Motor neuron (in vitro differentiated cells): ENCODE results near the gene ATG2A. TPM values are rescaled to one million over a fixed set of nuclear protein-coding genes. Genes with fewer than 3 reads are reported as not detected.

Experiments
- ATAC-seq, 8 experiments: fragments of 200-7000 bp; cut with Tn5 transposase; replicated peaks in 6 of 8; 2 replicates each; pipeline ENCODE4 v1.8.0; 2021; ENCODE audit warnings: mild to moderate bottlenecking in 8 of 8, moderate library complexity in 8 of 8
- H3K27ac ChIP-seq, 2 donors: fragments of 250-450 bp; sonication (Bioruptor Pico); 2 replicates each; pipeline ENCODE4 v1.9.0; 2021; ENCODE audit warnings: antibody characterized with exemption in 2 of 2, mild to moderate bottlenecking in 2 of 2, moderate library complexity in 1 of 2
- H3K4me1 ChIP-seq, 2 donors: fragments of 250-450 bp; sonication (Bioruptor Pico); replicated peaks in 1 of 2; 2 replicates each; pipeline ENCODE4 v1.6.1; 2021; ENCODE audit warnings: antibody characterized with exemption in 2 of 2, mild to moderate bottlenecking in 2 of 2, moderate library complexity in 1 of 2
- H3K4me3 ChIP-seq, 5 donors: fragments of 250-450 bp; sonication (Bioruptor Pico); 2 replicates each; pipeline ENCODE4 v1.9.0; 2021; ENCODE audit warnings: antibody characterized with exemption in 5 of 5, mild to moderate bottlenecking in 5 of 5, moderate library complexity in 4 of 5
- WGBS, 10 experiments: fragments of 450-650 bp; shearing (Covaris generic); methylation state at CpG; one replicate each; pipeline ENCODE4 v1.0.0; 2022; 5-methylcytosine and 5-hydroxymethylcytosine counted together
- in situ Hi-C, 9 experiments: fragments of 400-800 bp; cut with MboI; loops; one replicate each; pipeline ENCODE4 v1.15.0; 2021; ENCODE audit warnings: low sequenced_read_pairs in 9 of 9, low pct_unique_long_range_greater_than_20kb in 2 of 9; ENCODE audit not compliant: unreplicated experiment in 9 of 9
- total RNA-seq, 8 experiments: library from RNA; unstranded; fragments of 300-600 nt; gene quantifications; 2 replicates each; pipeline versions ENCODE4 v1.2.3 to v1.2.4, GENCODE V29; 2022

ATG2A gene
- total RNA-seq, 8 experiments from 2014 or later: 4.9 to 37.2 (median 9.6) TPM

DNA sequence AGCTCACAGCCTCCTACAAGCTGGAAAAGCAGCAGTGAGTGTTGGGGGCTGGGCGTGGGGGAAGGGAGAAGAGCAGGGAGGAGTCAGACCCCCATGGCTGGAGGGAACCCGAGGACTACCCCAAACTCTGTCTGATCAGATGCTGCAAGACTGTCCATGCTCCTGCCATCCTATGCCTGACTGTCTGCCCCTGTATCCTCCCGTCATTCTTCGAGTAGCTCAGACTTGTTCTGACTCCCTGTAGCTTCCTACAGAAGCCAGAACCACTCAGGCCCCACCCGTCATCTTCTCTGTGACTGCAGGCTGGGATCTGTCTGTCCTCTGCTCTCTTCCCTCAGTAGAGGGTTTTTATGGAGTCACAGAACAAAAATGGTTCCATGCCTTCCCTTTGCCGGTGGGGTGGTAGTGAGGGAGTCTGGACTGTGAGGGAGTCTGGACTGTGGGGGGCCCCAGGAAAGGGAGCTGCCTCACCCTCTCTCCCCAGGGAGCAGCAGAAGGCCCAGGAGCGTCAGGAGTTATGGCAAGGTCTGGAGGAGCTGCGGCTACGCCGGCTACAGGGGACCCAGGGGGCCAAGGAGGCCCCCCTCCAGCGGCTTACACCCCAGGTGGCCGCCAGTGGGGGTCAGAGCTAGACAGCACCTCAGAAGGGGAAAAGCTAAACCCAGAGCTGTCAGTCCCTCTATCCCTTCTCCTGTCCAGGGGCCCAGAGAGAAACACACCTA is 16.4 kb upstream of the ATG2A start:
- in situ Hi-C loops: no loop called here
- peak in 4 of 8 experiments; percentile 20 to 25 (median 24) for ATAC-seq
- H3K4me1 ChIP-seq: no peaks in the 10 kb centered on the region
- no peak overlapping the region for H3K4me3 ChIP-seq
- 33 to 100% (median 84%) methylated on average over 1 to 9 of the region's 12 CpGs; no CpG with 5 or more reads in 2 of the 10 experiments for WGBS, 10 experiments
- no peak overlapping the region for H3K27ac ChIP-seq

- Histone ChIP-seq H3K4me1 (no peaks in the 10 kb centered on the region), H3K4me3 (no peak overlapping the region), H3K27ac (no peak overlapping the region)
- in situ Hi-C loops: no loop called here
- ATAC-seq: no peak
- 64 to 100% (median 80%) methylated on average over 1 to 4 of the region's 5 CpGs; no CpG with 5 or more reads in 2 of the 10 experiments for WGBS, 10 experiments
Measured at GRCh38 chr11:64932324-64932723, 15.3 kb upstream of the ATG2A start.

GRCh38 chr11:64931290-64931689 is 14.3 kb upstream of the ATG2A start:
- in situ Hi-C loops: no loop called here

GRCh38 chr11:64930340-64930739 is 13.3 kb upstream of the ATG2A start:
- WGBS, 10 experiments: 94 to 100% (median 100%) methylated on average over 1 to 4 of the region's 6 CpGs; no CpG with 5 or more reads in 4 of the 10 experiments
- Histone ChIP-seq H3K4me1 (peaks cover 5 to 9% of the 10 kb centered on the region in 2 donors), H3K4me3 (no peak overlapping the region), H3K27ac (no peak overlapping the region)
- in situ Hi-C loops: no loop called here
- ATAC-seq: no peak

More at GRCh38 chr11:64931290-64931689, 14.3 kb upstream of the ATG2A start:
- H3K4me3 ChIP-seq: no peak overlapping the region
- H3K27ac ChIP-seq: no peak overlapping the region
- no peaks in the 10 kb centered on the region for H3K4me1 ChIP-seq
- ATAC-seq: no peak
- WGBS, 10 experiments: 78 to 100% (median 83%) methylated on average over 1 to 5 of the region's 7 CpGs; no CpG with 5 or more reads in 5 of the 10 experiments

DNA sequence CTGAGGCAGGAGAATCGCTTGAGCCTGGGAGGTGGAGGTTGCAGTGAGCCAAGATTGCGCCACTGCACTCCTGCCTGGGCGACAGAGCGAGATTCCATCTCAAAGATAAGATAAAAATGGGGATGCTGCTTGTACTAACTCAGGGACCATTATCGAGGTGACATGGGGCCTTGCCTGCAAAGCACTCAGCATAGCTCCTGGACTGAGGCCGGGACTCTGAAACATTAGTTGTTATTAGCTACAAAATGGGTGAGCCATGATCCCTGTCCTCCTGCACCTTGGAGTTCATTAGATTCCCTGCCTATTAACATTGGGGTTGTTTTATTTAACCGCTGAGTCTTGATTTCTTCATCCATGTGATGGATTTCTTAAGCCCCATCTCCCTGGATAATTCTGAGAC is 12.6 kb upstream of the ATG2A start:
- 76 to 100% (median 98%) methylated on average over 1 to 5 of the region's 7 CpGs; no CpG with 5 or more reads in 4 of the 10 experiments for WGBS, 10 experiments
- ATAC-seq: no peak
- Histone ChIP-seq H3K27ac (no peak overlapping the region), H3K4me1 (peaks cover 8 to 10% of the 10 kb centered on the region in 2 donors), H3K4me3 (no peak overlapping the region)
- in situ Hi-C loops: no loop called here

GRCh38 chr11:64928957-64929356 is 11.9 kb upstream of the ATG2A start:
- 67 to 100% (median 87%) methylated on average over 1 to 2 of the region's 2 CpGs; no CpG with 5 or more reads in 3 of the 10 experiments for WGBS, 10 experiments
- peaks cover 8 to 10% of the 10 kb centered on the region in 2 donors for H3K4me1 ChIP-seq
- ATAC-seq: no peak
- in situ Hi-C loops: no loop called here
- H3K4me3 ChIP-seq: no peak overlapping the region
- H3K27ac ChIP-seq: no peak overlapping the region

- Histone ChIP-seq H3K27ac (no peak overlapping the region), H3K4me3 (no peak overlapping the region), H3K4me1 (peaks cover 11 to 14% of the 10 kb centered on the region in 2 donors)
- in situ Hi-C loops: no loop called here
- ATAC-seq: no peak
- 73 to 100% methylated on average over 1 to 6 of the region's 22 CpGs; no CpG with 5 or more reads in 8 of the 10 experiments for WGBS, 10 experiments
Measured at GRCh38 chr11:64926689-64927088, 9.7 kb upstream of the ATG2A start.

DNA sequence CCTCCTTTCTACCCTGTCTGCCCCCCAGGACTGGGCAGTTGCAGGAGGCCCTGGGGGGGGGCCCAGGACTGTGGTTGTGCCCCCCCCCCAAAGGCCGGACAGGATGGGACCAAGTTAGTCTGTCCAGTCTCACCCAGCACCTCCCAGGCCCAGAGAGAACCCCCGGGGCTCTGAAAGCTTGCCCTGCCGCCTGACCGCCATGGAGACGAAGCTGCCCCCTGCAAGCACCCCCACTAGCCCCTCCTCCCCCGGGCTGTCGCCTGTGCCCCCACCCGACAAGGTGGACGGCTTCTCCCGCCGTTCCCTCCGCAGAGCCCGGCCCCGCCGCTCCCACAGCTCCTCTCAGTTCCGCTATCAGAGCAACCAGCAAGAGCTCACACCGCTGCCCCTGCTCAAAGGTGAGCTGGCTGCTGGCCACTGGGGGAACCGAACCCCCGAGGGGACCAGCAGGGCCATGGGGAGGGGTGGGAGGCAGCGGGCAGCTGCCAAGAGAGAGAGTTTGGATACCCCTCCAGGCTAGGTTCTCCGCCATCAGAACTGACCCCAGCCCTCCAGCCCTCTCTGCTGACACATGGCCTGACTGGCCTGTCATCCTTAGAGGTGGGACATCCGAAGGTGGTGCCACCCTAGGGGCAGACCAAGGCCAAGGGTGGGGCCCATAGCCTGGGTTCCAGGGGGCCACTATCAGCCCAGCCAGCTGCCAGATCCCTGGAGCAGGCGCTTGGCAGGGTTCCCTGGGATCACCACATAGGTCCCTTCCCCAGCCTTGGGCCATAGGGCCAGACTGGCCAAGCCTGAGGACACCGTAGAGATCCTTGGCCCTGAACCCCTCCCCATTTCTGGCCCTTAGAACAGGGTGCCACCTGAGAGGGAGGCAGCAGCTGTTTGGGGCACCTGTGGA is 8.8 kb upstream of the ATG2A start:
- WGBS, 10 experiments: 70 to 100% (median 80%) methylated on average over 1 to 2 of the region's 24 CpGs; no CpG with 5 or more reads in 7 of the 10 experiments
- peaks cover 11 to 14% of the 10 kb centered on the region in 2 donors for H3K4me1 ChIP-seq
- peak overlapping the region; percentile 54 to 100 (median 74) for H3K4me3 ChIP-seq
- no peak for ATAC-seq
- H3K27ac ChIP-seq: no peak overlapping the region
- in situ Hi-C loops: no loop called here

GRCh38 chr11:64924910-64925284 is 7.9 kb upstream of the ATG2A start:
- peak; percentile 1 to 9 (median 4) for ATAC-seq
- peaks cover 11 to 14% of the 10 kb centered on the region in 2 donors for H3K4me1 ChIP-seq
- H3K27ac ChIP-seq: peak overlapping the region; percentile 7 to 78
- WGBS, 10 experiments: no CpG with 5 or more reads among the region's 24 CpGs
- peak overlapping the region; percentile 54 to 100 (median 74) for H3K4me3 ChIP-seq
- in situ Hi-C loops: no loop called here

DNA sequence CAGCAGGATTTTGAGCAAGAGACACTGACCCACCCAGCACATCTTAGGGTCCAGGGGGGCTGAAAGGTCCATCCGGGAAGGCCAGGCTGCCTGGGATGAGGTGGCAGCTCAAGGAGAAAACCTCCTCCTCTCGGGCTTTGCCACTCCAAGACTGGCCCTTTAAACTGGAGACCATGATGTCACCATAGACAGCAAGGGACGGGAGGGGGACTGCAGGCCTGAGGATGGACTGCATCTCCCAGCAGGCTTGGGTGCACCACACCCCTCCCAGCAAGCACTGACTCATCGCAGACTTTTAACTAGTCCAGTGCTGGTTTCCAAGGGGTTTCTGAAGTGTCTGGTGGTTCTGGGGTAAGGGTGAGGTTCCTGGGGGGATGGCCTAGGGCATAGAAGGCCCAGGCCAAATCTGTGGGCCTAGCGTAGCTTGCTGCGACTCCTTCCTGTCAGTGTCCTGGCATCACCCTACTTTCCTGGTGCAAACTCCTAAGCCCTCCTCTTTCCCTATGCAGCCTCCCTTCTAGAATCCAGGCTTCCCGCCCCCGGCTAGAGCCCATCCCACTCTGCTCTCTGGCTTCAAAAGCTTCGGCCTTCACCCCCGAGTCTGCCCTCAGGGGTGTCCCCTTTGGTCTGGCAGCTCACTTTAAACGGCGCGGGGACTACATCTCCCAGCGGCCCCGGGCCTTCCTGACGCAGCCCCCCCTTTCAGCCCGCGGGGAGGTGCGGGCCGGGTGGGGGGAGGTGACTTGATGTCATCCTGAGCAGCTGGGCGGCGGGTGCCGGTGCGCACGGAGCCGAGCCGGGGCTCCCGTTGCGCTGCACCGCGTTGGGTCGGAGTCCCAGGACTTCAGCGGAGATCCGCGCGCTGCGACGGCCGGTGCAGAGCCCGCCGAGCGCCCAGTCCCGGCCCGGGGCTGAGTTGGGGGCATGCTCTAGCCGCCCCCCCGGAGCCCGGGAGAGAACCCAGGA is 7.2 kb upstream of the ATG2A start, which contains the start of gene PPP2R5B:
TSS of gene PPP2R5B (plus strand) at position 746 of the 966 bp plus-strand sequence. CDS start 1,046 bp downstream, outside the sequence.
- Histone ChIP-seq H3K4me3 (peak within 1 kb of the TSS; percentile 54 to 100 (median 74)), H3K27ac (peak within 1 kb of the TSS; percentile 63 to 78), H3K4me1 (peaks cover 11 to 14% of the 10 kb centered on the region in 2 donors)
- 0 to 14% (median 0%) methylated on average over 1 to 10 of the region's 47 CpGs; no CpG with 5 or more reads in 4 of the 10 experiments for WGBS, 10 experiments
- in situ Hi-C loops: no loop called here
- peak; percentile 87 to 96 (median 90) for ATAC-seq

DNA sequence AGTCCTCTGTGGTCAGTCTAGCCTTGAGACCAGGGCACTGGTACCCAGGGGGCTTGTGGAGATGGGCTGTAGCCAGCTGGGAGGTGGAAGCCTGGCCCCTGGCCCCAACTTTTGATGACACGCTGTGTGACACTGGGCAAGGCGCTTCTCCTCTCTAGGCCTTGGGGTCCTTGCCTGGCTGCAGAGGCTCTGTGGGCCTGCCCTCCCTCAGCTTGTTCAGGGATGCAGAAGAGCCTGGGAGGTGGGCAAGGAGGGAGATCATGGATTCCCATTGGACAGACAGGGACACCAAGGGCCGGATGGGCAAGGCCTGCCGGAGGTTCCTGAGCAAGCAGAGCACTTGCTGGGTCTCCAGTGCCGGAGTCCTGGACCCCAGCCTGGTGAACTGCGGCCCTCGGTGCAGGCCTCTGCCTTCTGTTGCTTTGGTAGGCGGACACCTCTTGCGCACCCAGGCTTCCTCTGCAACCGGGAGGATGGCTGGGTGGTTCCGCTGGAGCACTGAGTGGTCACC is 6.2 kb upstream of the ATG2A start:
- H3K4me1 ChIP-seq: peaks cover 14 to 15% of the 10 kb centered on the region in 2 donors
- no peak for ATAC-seq
- H3K4me3 ChIP-seq: no peak overlapping the region
- H3K27ac ChIP-seq: peak overlapping the region in 1 of 2 donors; percentile 63
- WGBS, 10 experiments: 90 to 100% (median 100%) methylated on average over 1 to 5 of the region's 11 CpGs; no CpG with 5 or more reads in 4 of the 10 experiments
- in situ Hi-C loops: no loop called here

DNA sequence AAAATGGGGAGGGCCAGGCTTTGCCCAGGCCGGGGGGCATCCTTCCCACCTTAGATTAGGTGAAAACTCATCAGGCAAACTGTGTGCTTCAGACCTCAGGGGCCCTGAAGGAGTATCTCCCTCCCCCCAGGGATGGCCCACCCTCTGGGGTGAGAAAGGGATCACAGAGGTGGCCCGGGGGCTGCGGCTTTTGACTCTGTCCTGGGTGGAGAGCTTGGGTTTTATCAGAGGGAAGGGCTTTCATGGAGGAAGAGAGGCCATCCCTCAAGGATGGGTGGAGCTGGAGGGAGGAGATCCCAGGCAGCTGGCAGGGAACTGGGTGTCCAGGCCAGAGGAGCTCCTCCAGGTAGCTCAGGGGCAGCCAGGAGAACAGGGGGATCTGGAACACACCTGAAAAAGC is 4.4 kb upstream of the ATG2A start:
- in situ Hi-C loops: no loop called here
- no peak for ATAC-seq
- Histone ChIP-seq H3K4me3 (no peak overlapping the region), H3K27ac (no peak overlapping the region), H3K4me1 (peaks cover 15 to 16% of the 10 kb centered on the region in 2 donors)
- WGBS, 10 experiments: 50 to 67% (median 60%) methylated on average over 1 to 2 of the region's 3 CpGs; no CpG with 5 or more reads in 7 of the 10 experiments
